Panc1 (cell line): ENCODE results near the gene MTUS2. TPM values are rescaled to one million over a fixed set of nuclear protein-coding genes. Genes with fewer than 3 reads are reported as not detected.

Experiments used
- ATAC-seq: fragments of 200-7000 bp; cut with Tn5 transposase; 2 replicates; pipeline ENCODE4 v1.9.1; 2020; ENCODE audit warnings: mild to moderate bottlenecking, moderate library complexity
- BruUV-seq: library from RNA; stranded (reverse); fragments of 400-500 nt; replicated peaks from 2 replicates; lab custom pipeline; 2021; lab: Mats Ljungman, UMichigan
- CTCF ChIA-PET: fragments of 300-600 bp; sonication (Branson Sonifier 250); formaldehyde crosslinking; loops from one replicate; lab custom pipeline; 2022; ENCODE audit warnings: antibody characterized with exemption; lab: Charles Lee
- POLR2A ChIA-PET: fragments of 300-600 bp; sonication (Branson Sonifier 250); formaldehyde crosslinking; loops from one replicate; lab custom pipeline; 2022; ENCODE audit warnings: antibody characterized with exemption; lab: Charles Lee
- DNase-seq: peaks from one replicate; pipeline ENCODE4 v3.0.0-alpha.2; 2010; ENCODE audit warnings: low read depth, low spot score
- H3K27ac ChIP-seq: 2 replicates; pipeline ENCODE4 v1.5.1; 2011; ENCODE audit warnings: mild to moderate bottlenecking, low read length, inconsistent platforms
- H3K27me3 ChIP-seq: fragments of 200-500 bp; sonication (Bioruptor generic); 2 replicates; pipeline ENCODE4 v1.6.0; 2014; ENCODE audit warnings: low read length, inconsistent platforms; ENCODE audit not compliant: control insufficient read depth, insufficient read depth
- H3K36me3 ChIP-seq: fragments of 200-500 bp; sonication (Bioruptor generic); 2 replicates; pipeline ENCODE4 v1.5.1; 2014; ENCODE audit warnings: inconsistent platforms, mild to moderate bottlenecking, low read length, moderate library complexity; ENCODE audit not compliant: control insufficient read depth, insufficient read depth
- H3K4me1 ChIP-seq: 2 replicates; pipeline ENCODE4 v1.5.1; 2011; ENCODE audit warnings: inconsistent platforms, mild to moderate bottlenecking, low read length, moderate library complexity; ENCODE audit not compliant: control insufficient read depth, insufficient read depth
- H3K4me3 ChIP-seq, 2 experiments: 2 replicates each; pipeline ENCODE4 v1.5.1; 2011 to 2012; ENCODE audit warnings: low read depth in 2 of 2, low read length in 2 of 2, mild to moderate bottlenecking in 2 of 2, inconsistent platforms in 1 of 2, moderate library complexity in 1 of 2
- H3K9me3 ChIP-seq: fragments of 200-500 bp; sonication (Bioruptor generic); 2 replicates; pipeline ENCODE4 v1.5.1; 2014; ENCODE audit warnings: low read depth, mild to moderate bottlenecking, inconsistent platforms, low read length, moderate library complexity; ENCODE audit not compliant: control insufficient read depth, insufficient read depth
- POLR2AphosphoS5 ChIP-seq: IDR thresholded peaks from 2 replicates; pipeline ENCODE4 v1.6.1; 2012; ENCODE audit warnings: mild to moderate bottlenecking, low read depth, low read length, moderate library complexity
- REST ChIP-seq, 2 experiments: IDR thresholded peaks; 2 replicates each; pipeline ENCODE4 v1.6.1; 2011 to 2012; ENCODE audit warnings: low read depth in 2 of 2, control low read depth in 1 of 2, low read length in 1 of 2, mild to moderate bottlenecking in 1 of 2, moderate library complexity in 1 of 2; ENCODE audit not compliant: insufficient read depth in 1 of 2
- SIN3A ChIP-seq: IDR thresholded peaks from 2 replicates; pipeline ENCODE4 v1.6.1; 2012; ENCODE audit warnings: low read depth, mild to moderate bottlenecking, low read length, moderate library complexity, borderline replicate concordance; ENCODE audit not compliant: insufficient read depth
- TCF7L2 ChIP-seq: IDR thresholded peaks from 2 replicates; pipeline ENCODE4 v1.6.1; 2011; ENCODE audit warnings: mild to moderate bottlenecking, low read depth, low read length, inconsistent platforms
- in situ Hi-C: cut with HindIII; loops from 2 replicates; pipeline ENCODE4 v1.10.0; 2016; ENCODE audit warnings: low sequenced_read_pairs, low pct_unique_long_range_greater_than_20kb
- intact Hi-C: fragments of 100-400 bp; cut with micrococcal nuclease; formaldehyde crosslinking; loops from one replicate; pipeline ENCODE4 v1.10.0; 2022; ENCODE audit not compliant: unreplicated experiment
- total RNA-seq: library from RNA; stranded (reverse); gene quantifications from one replicate; pipeline ENCODE4 v1.2.1, GENCODE V29; 2021; ENCODE audit not compliant: unreplicated experiment
- TF ChIP-seq, protein P1 (sequence below): fragments of 450-650 bp; IDR thresholded peaks from 2 replicates; pipeline ENCODE4 v1.5.1; 2017; ENCODE audit warnings: mild to moderate bottlenecking

MTUS2 gene
- total RNA-seq, 1 experiment from 2014 or later, result 0.05 TPM

- in situ Hi-C loops (no loop called here), intact Hi-C loops (no loop called here)
- DNase-seq, result no peak
- ATAC-seq, result no peak
- Histone ChIP-seq H3K27ac (no peak overlapping the region), H3K4me1 (no peaks in the 10 kb centered on the region), H3K36me3 (no peaks in the 10 kb centered on the region), H3K9me3 (no peaks in the 10 kb centered on the region), H3K4me3 (no peak overlapping the region), H3K27me3 (no peaks in the 10 kb centered on the region; the same call in 1 of the 2 replicates)
- BruUV-seq, result no TSS peak
- ChIA-PET CTCF (no interaction called here), POLR2A (no interaction called here)
- no peak for TF ChIP-seq POLR2AphosphoS5
- TF ChIP-seq REST (IDR thresholded peaks at IDR 0.05; ENCODE audit: insufficient read depth in 1 of 2, low read depth in 2 of 2, low read length in 1 of 2), result no peak
- no peak for TF ChIP-seq TCF7L2
- TF ChIP-seq, protein P1, sequence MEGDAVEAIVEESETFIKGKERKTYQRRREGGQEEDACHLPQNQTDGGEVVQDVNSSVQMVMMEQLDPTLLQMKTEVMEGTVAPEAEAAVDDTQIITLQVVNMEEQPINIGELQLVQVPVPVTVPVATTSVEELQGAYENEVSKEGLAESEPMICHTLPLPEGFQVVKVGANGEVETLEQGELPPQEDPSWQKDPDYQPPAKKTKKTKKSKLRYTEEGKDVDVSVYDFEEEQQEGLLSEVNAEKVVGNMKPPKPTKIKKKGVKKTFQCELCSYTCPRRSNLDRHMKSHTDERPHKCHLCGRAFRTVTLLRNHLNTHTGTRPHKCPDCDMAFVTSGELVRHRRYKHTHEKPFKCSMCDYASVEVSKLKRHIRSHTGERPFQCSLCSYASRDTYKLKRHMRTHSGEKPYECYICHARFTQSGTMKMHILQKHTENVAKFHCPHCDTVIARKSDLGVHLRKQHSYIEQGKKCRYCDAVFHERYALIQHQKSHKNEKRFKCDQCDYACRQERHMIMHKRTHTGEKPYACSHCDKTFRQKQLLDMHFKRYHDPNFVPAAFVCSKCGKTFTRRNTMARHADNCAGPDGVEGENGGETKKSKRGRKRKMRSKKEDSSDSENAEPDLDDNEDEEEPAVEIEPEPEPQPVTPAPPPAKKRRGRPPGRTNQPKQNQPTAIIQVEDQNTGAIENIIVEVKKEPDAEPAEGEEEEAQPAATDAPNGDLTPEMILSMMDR, result no peak
Observed at GRCh38 chr13:28942906-28943305, 122.8 kb downstream of the MTUS2 start.

GRCh38 chr13:28953714-28954418 is 133.7 kb downstream of the MTUS2 start:
- in situ Hi-C loops (no loop called here), intact Hi-C loops (no loop called here)
- TF ChIP-seq POLR2AphosphoS5, result no peak
- TF ChIP-seq REST (IDR thresholded peaks at IDR 0.05; ENCODE audit: insufficient read depth in 1 of 2, low read depth in 2 of 2, low read length in 1 of 2), result no peak
- no peak for TF ChIP-seq TCF7L2
- no peak for TF ChIP-seq SIN3A
- TF ChIP-seq, protein P1, result no peak
- Histone ChIP-seq H3K9me3 (no peaks in the 10 kb centered on the region), H3K36me3 (no peaks in the 10 kb centered on the region), H3K27me3 (no peaks in the 10 kb centered on the region), H3K4me1 (no peaks in the 10 kb centered on the region), H3K4me3 (no peak overlapping the region), H3K27ac (no peak overlapping the region)
- ATAC-seq (no peak), DNase-seq (no peak)
- CTCF ChIA-PET, result no interaction called here
- no TSS peak for BruUV-seq
- POLR2A ChIA-PET, result no interaction called here
